ENCODE measurements around the gene PCAT7.
"Not testable (repeated sequence)": the region's sequence is repeated elsewhere in the genome, so short reads cannot be mapped to it uniquely, and the experiment has no call there.

The PCAT7 gene

GRCh38 chr9:94554439-94555331, at the start of gene PCAT7:
TSS of gene PCAT7 (plus strand) at chr9:94555083.
- DNase-seq, result no peak

DNA sequence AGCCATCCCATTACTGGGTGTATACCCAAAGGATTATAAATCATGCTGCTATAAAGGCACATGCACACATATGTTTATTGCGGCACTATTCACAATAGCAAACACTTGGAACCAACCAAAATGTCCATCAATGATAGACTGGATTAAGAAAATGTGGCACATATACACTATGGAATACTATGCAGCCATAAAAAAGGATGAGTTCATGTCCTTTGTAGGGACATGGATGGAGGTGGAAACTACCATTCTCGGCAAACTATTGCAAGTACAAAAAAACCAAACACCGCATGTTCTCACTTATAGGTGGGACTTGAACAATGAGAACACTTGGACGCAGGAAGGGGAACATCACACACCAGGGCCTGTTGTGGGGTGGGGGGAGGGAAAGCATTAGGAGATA, 48.5 kb upstream of the PCAT7 start:
- not testable (repeated sequence) for DNase-seq

DNA sequence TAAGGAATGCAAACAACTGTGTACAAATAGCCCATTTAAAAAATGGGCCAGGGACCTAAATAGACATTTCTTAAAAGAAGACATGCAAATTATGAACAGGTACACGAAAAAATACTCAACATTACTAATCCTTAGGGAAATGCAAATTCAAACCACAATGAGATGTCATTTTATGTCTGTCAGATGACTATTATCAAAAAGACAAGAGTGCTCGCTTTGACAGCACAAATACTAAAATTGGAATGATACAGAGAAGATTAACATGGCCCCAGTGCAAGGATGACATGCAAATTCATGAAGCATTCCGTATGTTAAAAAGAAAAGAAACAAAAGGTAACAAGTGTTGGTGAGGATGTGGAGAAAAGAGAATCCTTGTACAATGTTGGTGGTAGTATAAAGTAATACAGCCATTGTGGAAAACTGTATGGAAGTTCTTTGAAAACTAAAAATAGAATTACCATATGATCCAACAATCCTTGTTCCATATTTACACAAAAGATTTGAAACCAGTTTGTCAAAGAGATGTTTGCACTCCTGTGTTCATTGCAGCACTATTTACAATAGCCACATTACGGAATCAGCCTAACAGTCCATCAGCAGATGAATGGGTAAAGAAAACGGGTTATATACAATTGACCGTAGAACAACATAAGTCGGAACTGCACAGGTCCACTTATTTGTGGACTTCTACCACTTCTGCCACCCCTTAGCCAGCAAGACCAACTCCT, 47.2 kb upstream of the PCAT7 start:
- no peak for DNase-seq

DNA sequence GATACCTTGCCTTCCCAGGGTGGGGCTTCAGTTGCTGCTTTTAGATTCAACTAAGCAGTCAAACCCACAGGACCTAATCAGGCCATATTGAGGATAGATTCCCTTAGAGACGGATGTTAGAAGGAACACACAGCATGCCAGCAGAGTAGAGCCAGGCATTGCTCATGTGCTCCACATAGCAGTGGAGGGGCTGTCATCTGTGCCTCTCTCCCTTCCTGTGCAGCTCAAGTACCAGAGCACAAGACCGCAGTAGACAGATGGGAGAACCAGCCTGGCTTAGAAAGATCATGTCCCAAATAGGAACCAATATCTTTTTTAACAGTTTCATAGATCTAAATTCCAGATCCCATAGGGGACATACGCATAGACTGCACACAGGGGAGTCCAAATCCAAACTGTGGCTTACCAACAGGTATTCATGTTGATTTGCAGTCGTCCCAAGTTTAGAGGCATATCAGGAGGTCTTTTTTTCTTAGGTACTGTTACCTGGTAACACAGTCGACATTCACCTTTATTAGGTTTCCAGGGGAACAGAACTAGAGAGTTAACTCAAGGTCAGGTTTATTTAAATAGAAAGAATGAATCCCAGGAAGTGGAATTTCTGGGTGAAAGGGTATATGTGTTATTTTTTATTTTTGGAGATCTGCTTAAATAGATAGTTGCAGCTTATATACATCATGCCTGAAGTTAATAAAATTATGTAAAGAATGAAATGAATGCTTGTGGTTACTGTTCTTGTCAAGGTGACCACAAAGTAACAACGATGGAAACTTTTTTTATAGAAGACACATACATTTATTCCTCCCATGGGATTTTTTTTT, 43.5 kb upstream of the PCAT7 start:
- DNase-seq, result no peak

DNA sequence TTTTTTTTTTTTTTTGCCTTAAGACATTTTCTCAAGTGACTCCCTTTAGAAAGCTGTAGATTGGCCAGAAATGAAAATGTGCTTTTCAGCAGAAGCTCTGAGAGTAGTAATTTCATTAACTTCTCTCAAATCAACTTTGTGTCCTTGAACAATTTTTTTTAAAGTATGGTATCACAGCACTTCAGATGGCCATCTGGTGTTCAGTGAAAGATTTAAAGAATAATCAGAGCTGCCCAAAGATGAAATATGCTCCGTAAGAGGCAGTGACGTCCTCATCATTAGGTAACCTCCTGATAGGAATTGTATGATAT, 43.0 kb upstream of the PCAT7 start:
- no peak for DNase-seq

GRCh38 chr9:94514722-94515121, 40.2 kb upstream of the PCAT7 start:
- DNase-seq, result no peak

DNA sequence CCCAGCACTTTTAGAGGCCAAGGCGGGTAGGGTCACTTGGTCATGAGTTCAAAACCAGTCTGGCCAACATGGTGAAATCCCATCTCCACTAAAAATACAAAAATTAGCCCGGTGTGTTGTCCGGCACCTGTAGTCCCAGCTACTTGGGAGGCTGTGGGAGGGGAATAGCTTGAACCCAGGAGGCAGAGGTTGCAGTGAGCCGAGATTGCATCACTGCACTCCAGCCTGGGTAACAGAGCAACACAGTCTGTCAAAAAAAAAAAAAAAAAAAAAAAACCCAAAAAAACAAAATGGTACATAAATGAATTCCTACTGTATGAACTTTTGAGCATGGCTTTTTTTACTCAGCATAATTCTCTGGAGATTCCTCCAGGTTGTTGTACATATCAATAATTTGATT, 37.6 kb upstream of the PCAT7 start:
- no peak for DNase-seq

DNA sequence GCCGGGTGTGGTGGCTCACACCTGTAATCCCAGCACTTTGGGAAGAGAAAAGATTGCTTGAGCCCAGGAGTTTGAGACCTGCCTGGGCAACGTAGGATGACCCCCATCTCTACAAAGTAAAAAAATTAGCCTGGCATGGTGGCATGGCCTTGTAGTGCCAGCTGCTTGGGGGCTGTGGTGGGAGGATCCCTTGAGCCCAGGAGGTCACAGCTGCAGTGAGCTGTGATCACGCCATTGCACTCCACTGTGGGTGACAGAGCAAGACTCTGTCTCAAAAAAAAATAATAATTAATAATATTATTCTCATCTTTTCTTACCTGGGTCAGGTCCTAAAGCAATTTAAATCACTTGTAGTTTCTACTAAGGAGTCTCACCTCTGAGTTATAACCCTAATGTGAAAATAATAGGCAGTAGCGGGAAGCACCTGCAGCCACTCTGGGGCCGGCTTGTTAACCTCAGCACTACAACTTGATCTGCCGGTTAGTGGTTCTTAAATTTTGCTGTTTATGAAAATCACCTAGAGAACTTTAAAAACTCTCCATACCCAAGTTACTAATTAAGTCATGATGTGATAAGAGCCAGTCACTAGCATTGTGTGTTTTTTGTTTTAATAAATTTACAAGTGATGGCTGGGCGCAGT, 29.4 kb upstream of the PCAT7 start:
- no peak for DNase-seq

DNA sequence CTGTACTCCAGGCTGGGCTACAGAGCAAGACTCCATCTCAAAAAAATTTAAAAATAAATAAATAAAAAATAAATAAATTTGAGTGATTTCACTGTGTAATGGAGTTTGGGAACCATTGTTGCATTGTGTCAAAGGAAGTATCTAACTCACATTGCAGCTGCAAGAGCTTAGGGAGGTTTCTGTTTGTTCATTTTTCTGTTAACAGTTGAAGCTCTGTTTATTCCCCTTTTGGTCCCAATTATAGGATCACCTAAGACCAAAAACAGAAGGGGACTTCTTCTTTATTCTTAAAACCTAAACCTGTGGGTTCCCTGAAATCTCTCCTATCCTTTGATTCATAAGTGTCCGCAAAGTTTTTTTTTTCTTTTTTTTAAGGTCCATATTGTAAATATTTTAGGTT, 28.6 kb upstream of the PCAT7 start:
- DNase-seq, result no peak

DNA sequence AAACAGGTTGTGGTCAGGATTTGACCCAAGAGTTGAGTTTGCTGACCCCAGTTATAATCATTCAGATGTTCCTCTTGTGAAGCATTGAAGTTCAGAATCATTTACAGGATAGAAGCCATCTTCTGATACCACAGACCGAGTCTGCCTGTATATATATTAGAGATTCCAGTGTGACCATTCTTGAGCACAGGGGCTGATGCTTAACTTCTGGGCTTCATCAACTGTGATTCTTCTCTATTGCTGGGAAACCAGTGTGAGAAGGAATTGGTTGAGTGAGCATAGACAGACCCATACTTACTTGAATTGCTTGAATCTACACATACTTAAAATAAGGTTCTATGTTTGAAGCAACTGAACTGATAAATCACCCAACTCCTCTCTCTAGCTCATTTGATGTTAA, 27.9 kb upstream of the PCAT7 start:
- no peak for DNase-seq

DNA sequence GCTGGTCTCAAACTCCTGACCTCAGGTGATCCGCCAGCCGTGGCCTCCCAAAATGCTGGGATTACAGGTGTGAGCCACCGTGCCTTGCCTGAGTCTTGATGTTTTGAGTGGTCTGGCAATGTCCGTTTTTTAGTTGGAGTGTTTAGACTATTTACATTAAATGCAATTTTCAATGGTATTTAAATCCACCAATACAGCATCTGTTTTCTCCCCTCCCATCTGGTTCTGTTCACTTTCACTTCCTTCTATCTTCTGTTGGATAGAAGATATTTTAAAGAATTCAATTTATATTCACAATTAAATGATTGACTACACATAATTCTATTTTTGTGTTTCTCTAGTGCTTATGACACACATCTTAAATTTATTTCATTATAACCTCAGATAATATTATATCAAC, 26.0 kb upstream of the PCAT7 start:
- no peak for DNase-seq

GRCh38 chr9:94533155-94533554, 21.7 kb upstream of the PCAT7 start:
- no peak for DNase-seq

DNA sequence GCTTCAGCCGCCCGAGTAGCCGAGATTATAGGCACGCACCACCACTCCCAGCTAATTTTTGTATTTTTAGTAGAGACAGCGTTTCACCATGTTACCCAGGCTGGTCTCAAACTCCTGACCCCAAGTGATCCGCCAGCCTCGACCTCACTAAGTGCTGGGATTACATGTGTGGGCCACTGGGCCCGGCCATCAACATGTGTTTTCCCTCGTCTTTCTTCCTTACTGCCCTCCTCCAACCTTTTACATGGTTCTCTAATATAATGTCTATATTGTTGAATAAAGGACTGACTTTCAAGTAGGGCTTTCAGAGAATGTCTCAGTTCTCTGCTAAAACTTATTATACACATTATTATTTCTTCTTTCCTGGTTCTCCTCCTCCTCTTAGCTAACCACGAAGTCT, 21.3 kb upstream of the PCAT7 start:
- no peak for DNase-seq

DNA sequence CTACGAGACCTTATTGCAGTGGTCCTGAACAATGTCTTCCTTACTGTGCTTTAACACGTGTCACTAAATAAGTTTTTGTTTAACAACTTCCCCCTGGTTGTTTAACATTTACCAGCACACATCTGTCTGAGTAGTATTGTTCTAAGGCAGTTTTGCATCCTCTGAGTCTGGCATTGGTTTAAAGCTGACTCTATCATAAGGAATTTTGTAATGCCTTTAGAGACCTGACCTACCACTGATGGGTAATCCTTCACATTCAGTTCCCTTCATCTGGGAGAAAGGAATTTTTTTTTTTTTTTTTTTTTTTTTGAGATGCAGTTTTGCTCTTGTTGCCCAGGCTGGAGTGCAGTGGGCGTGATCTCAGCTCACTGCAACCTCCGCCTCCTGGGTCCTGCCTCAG, 20.0 kb upstream of the PCAT7 start:
- DNase-seq, result no peak

DNA sequence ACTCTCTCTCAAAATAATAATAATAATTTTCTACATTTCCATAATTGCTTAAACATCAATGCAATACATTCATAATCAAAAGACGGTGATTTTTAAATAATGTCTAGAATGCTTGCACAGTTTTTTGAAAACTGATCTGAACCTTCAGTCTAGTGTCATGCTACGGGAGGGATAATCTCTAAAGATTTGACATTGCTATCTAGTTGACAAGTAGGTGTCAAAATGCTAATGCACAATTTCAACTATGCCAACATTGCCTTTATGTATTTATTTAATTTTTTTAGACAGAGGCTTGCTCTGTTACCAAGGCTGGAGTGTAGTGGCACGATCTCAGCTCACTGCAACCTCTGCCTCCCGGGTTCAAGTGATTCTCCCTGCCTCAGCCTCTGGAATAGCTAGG, 16.0 kb upstream of the PCAT7 start:
- DNase-seq, result no peak

GRCh38 chr9:94544335-94544734, 10.5 kb upstream of the PCAT7 start:
- not testable (repeated sequence) for DNase-seq

- no peak for DNase-seq
These were observed 8.9 kb upstream of the PCAT7 start for GRCh38 chr9:94545940-94546339.

DNA sequence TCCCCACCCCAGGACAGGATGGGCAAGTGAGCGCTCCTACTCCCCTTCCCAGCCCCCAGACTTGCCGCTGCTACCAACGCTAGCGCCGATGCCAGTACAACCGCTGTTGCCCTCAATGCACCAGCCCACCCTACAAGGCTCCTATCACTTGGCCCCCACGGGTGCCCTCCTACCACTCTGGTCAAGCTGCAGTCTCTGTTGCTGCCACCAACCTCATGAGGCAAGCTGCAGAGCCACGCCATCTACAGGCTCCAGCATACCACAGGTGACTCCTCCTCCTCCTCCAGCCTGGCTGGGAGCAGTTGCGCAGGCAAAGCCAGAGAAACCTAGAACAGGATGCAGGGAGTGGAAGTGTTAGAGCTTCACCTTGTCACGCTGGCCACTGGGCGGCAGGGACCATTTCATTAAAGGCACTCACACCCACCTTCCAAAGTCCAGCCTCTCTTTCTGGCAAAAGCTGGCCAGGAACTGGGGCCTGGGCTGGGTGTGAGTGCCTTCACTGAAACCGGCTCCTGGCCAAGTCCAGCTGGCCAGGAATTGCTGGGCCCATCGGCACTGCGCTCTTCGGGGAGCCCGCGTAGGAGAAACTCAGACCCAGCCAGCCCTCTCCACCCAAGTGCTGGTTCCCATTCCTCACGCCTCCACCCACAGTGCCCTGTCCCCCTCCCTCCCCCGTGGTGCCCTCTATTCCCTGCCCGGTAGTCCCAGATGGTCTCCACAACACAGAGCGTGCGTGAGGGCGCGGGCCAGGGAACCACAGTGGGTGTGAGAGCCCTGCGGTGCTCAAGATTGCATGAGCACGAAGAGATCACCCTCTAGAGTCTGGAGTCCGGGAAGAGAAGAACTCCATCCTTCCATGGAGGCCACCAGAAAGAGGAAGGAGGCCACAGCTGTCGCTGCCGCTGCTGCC, 1.6 kb upstream of the PCAT7 start:
- DNase-seq, result no peak

DNA sequence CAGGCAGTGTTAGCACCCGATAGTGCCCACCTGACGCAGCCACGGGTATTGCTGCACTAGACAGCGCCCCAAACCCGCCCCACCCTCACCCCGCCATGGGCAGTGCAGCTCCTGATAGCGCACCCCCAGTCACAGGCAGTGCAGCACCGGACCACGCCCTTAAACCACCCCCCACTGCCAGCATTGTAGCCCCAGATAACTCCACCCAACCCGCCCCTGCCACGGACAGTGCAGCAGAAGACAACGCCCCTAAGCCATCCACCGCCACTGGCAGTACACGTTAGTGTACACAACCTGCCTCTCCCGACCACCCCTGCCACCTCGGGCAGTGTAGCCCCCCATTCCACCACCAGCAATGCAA, 825 bp upstream of the PCAT7 start:
- no peak for DNase-seq

DNA sequence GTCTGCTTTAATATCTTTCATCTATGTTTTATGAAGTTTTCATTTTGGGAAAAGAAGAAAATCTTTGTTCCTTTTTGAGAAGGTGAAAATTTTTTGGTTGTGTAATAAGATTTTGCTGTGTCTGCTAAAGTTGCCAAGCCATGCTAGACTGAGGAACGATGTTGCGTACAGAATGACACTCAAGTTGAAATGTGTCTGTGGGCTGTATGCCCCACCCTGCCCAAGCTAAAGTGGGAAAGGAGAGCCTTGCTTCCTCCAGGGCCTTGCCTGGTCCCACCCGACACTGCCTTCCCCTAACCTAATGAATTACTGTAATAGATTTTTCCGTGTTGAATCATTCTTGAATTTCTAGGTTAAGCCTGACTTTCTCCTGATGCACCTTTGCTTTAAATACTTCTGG, 2.5 kb downstream of the PCAT7 start:
- DNase-seq, result no peak

- DNase-seq, result no peak
These were observed 5.4 kb downstream of the PCAT7 start for GRCh38 chr9:94560237-94560636.

GRCh38 chr9:94563548-94563947, 8.7 kb downstream of the PCAT7 start:
- DNase-seq, result no peak

Measured in right hindlimb (tissue), 1 donor.